ENCODE results near the gene SEMA6A. TPM values are rescaled to one million over a fixed set of nuclear protein-coding genes. Genes with fewer than 3 reads are reported as not detected.

The SEMA6A gene
- 27.9 and 35.0 TPM in 2 replicates for polyA plus RNA-seq (2014; cell fraction: cytosol; rRNA removed)
- 39.6 and 62.3 TPM in 2 replicates for polyA plus RNA-seq (2014; cell fraction: nucleus; rRNA removed)

- DNase-seq (ENCODE audit: low spot score) = peak; percentile 98
Observed at GRCh38 chr5:116574367-116575325, at the start of gene SEMA6A. SEMA6A (minus strand) TSS chr5:116574823; CDS start chr5:116504944, 69,879 bp downstream.

- DNase-seq (ENCODE audit: low spot score) = no peak
Observed at GRCh38 chr5:116622375-116623050, 47.9 kb upstream of the SEMA6A start.

GRCh38 chr5:116621599-116621998 is 47.0 kb upstream of the SEMA6A start:
- no peak for DNase-seq (ENCODE audit: low spot score)

GRCh38 chr5:116616876-116617275 is 42.3 kb upstream of the SEMA6A start:
- DNase-seq (ENCODE audit: low spot score) = no peak

- no peak for DNase-seq (ENCODE audit: low spot score)
Observed at GRCh38 chr5:116614603-116614920, 39.9 kb upstream of the SEMA6A start.

GRCh38 chr5:116613445-116613844 is 38.8 kb upstream of the SEMA6A start:
- no peak for DNase-seq (ENCODE audit: low spot score)

- DNase-seq (ENCODE audit: low spot score) = no peak
Observed at GRCh38 chr5:116612431-116612830, 37.8 kb upstream of the SEMA6A start.

- DNase-seq (ENCODE audit: low spot score) = no peak
Observed at GRCh38 chr5:116605310-116606070, 30.9 kb upstream of the SEMA6A start.

- DNase-seq (ENCODE audit: low spot score) = no peak
Observed at GRCh38 chr5:116604805-116605204, 30.2 kb upstream of the SEMA6A start.

- DNase-seq (ENCODE audit: low spot score) = no peak
Observed at GRCh38 chr5:116600876-116601275, 26.3 kb upstream of the SEMA6A start.

GRCh38 chr5:116598911-116599310 is 24.3 kb upstream of the SEMA6A start:
- DNase-seq (ENCODE audit: low spot score) = no peak

GRCh38 chr5:116595498-116595897 is 20.9 kb upstream of the SEMA6A start:
- DNase-seq (ENCODE audit: low spot score) = no peak

- DNase-seq (ENCODE audit: low spot score) = no peak
Observed at GRCh38 chr5:116593340-116593739, 18.7 kb upstream of the SEMA6A start.

- no peak for DNase-seq (ENCODE audit: low spot score)
Observed at GRCh38 chr5:116585227-116585626, 10.6 kb upstream of the SEMA6A start.

GRCh38 chr5:116583862-116584222 is 9.2 kb upstream of the SEMA6A start:
- DNase-seq (ENCODE audit: low spot score) = no peak

GRCh38 chr5:116583085-116583861 is 8.7 kb upstream of the SEMA6A start:
- DNase-seq (ENCODE audit: low spot score) = no peak

GRCh38 chr5:116581910-116582309 is 7.3 kb upstream of the SEMA6A start:
- no peak for DNase-seq (ENCODE audit: low spot score)

GRCh38 chr5:116579144-116579543 is 4.5 kb upstream of the SEMA6A start:
- peak; percentile 16 for DNase-seq (ENCODE audit: low spot score)

GRCh38 chr5:116578676-116579075 is 4.1 kb upstream of the SEMA6A start:
- DNase-seq (ENCODE audit: low spot score) = no peak

GRCh38 chr5:116577064-116577788 is 2.6 kb upstream of the SEMA6A start:
- peak; percentile 28 for DNase-seq (ENCODE audit: low spot score)
